DOHH2 (cell line): Measurements from ENCODE around the gene DDAH2.

Source experiments
- EZH2phosphoT487 ChIP-seq: fragments of 200-600 bp; sonication (generic); IDR thresholded peaks from 2 replicates; pipeline ENCODE4 v1.6.1; 2017; ENCODE audit warnings: borderline replicate concordance, mild to moderate bottlenecking, antibody characterized with exemption, low read length, moderate library complexity, mixed read lengths
- TF ChIP-seq, protein P1 (sequence below): fragments of 200-600 bp; sonication (generic); IDR thresholded peaks from one replicate; pipeline ENCODE4 v1.5.1; 2014; ENCODE audit warnings: antibody characterized with exemption, mild to moderate bottlenecking, low read depth, low read length; ENCODE audit not compliant: poor library complexity, severe bottlenecking

- TF ChIP-seq, protein P1, sequence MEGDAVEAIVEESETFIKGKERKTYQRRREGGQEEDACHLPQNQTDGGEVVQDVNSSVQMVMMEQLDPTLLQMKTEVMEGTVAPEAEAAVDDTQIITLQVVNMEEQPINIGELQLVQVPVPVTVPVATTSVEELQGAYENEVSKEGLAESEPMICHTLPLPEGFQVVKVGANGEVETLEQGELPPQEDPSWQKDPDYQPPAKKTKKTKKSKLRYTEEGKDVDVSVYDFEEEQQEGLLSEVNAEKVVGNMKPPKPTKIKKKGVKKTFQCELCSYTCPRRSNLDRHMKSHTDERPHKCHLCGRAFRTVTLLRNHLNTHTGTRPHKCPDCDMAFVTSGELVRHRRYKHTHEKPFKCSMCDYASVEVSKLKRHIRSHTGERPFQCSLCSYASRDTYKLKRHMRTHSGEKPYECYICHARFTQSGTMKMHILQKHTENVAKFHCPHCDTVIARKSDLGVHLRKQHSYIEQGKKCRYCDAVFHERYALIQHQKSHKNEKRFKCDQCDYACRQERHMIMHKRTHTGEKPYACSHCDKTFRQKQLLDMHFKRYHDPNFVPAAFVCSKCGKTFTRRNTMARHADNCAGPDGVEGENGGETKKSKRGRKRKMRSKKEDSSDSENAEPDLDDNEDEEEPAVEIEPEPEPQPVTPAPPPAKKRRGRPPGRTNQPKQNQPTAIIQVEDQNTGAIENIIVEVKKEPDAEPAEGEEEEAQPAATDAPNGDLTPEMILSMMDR, result no peak
- TF ChIP-seq EZH2phosphoT487, result no peak
These were observed 42.6 kb downstream of the DDAH2 start for GRCh38 chr6:31686483-31686882.
